ENCODE data around the gene PPP2R1B. TPM values are rescaled to one million over a fixed set of nuclear protein-coding genes. Genes with fewer than 3 reads are reported as not detected.

Gene PPP2R1B
- total RNA-seq, 1 donor from 2014 or later: 44.5 TPM

DNA sequence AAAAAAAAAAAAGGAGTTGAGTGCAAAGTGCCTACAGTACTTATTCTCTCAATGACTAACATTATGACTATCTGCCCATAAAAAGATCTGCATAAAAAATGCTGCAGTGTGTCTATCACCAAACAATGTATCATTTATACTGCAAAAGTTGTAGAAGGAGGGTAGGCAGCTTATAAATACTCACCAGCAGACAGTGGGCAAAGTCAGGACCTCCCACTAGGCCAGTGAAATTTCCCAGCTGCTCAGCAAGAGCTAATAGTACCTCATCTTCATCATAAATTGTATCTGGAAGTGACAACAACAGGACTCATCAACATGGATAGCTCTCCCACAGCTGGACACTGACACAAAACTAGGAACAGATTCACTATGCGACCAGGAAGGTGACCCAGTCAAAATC lies 1.6 kb downstream of the PPP2R1B start:
- TF ChIP-seq, protein P1, sequence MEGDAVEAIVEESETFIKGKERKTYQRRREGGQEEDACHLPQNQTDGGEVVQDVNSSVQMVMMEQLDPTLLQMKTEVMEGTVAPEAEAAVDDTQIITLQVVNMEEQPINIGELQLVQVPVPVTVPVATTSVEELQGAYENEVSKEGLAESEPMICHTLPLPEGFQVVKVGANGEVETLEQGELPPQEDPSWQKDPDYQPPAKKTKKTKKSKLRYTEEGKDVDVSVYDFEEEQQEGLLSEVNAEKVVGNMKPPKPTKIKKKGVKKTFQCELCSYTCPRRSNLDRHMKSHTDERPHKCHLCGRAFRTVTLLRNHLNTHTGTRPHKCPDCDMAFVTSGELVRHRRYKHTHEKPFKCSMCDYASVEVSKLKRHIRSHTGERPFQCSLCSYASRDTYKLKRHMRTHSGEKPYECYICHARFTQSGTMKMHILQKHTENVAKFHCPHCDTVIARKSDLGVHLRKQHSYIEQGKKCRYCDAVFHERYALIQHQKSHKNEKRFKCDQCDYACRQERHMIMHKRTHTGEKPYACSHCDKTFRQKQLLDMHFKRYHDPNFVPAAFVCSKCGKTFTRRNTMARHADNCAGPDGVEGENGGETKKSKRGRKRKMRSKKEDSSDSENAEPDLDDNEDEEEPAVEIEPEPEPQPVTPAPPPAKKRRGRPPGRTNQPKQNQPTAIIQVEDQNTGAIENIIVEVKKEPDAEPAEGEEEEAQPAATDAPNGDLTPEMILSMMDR (IDR thresholded peaks at IDR 0.05; ENCODE audit: insufficient read depth, low read depth, low read length): no peak
- TF ChIP-seq EZH2 (IDR thresholded peaks at IDR 0.05; ENCODE audit: insufficient read depth, low read length): no peak
- Histone ChIP-seq H3K4me3 (ENCODE audit: insufficient read depth, low read depth, low read length) (peak overlapping the region; percentile 92), H3K79me2 (ENCODE audit: insufficient read depth, low read length) (peaks cover 49% of the 10 kb centered on the region), H3K4me2 (ENCODE audit: low read length) (peak overlapping the region; percentile 91), H3K27ac (ENCODE audit: low read depth, low read length) (no peak overlapping the region), H2AFZ (ENCODE audit: low read depth, low read length) (no peak overlapping the region), H3K4me1 (ENCODE audit: insufficient read depth, low read length) (peaks cover 10% of the 10 kb centered on the region), H3K27me3 (ENCODE audit: insufficient read depth, low read length) (no peaks in the 10 kb centered on the region), H4K20me1 (ENCODE audit: insufficient read depth, low read length) (peaks cover 25% of the 10 kb centered on the region), H3K9me3 (ENCODE audit: insufficient read depth, low read depth, low read length) (no peaks in the 10 kb centered on the region), H3K9ac (ENCODE audit: low read length) (peak overlapping the region; percentile 91), H3K36me3 (ENCODE audit: insufficient read depth, low read length) (peaks cover 26% of the 10 kb centered on the region)
- DNase-seq (ENCODE audit: low read depth) (no peak), FAIRE-seq (no peak)
- H3K27me3 Mint-ChIP-seq (ENCODE audit: low read depth, unreplicated experiment): no peaks in the 10 kb centered on the region
- H3K4me1 Mint-ChIP-seq (ENCODE audit: low read depth, unreplicated experiment): peaks cover 24% of the 10 kb centered on the region
- H3K9me3 Mint-ChIP-seq (ENCODE audit: unreplicated experiment): no peaks in the 10 kb centered on the region
- H3K36me3 Mint-ChIP-seq (ENCODE audit: low read depth, unreplicated experiment): peaks cover 2% of the 10 kb centered on the region
- H3K27ac Mint-ChIP-seq (ENCODE audit: unreplicated experiment): no peak overlapping the region
- H3K4me3 Mint-ChIP-seq (ENCODE audit: unreplicated experiment): peak overlapping the region; percentile 94

DNA sequence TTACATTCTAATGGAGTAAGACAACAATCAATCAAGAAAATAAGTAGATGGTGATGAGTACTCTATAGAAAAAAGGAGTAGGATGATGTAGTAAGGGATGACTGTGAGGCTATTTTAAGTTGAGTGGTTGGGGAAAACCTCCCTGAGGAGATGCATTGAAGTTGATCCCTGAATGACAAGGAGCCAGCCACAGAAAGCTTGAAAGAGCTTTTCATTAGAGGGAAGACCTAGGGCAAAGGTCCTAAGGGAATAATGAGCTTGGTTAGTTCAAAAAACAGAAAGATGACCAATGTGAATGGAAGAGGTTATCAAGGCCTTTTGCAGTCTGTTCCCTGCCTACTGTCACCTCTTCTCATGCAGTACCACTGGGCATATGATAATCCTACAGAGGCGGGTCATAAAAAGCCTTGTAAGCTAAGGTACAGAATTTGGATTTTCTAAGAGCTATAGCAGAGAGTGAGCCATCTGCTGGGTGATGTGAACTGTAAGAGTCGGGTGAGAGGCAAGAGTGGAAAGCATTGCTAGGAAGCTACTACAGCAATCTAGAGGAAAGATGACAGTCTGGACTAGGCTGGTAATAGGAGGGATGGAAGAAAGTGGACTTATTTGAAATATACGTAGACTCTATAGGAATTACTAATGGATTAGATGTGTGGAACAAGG lies 3.1 kb downstream of the PPP2R1B start:
- Histone ChIP-seq H3K4me3 (ENCODE audit: insufficient read depth, low read depth, low read length) (no peak overlapping the region), H3K27me3 (ENCODE audit: insufficient read depth, low read length) (no peaks in the 10 kb centered on the region), H3K9me3 (ENCODE audit: insufficient read depth, low read depth, low read length) (no peaks in the 10 kb centered on the region), H2AFZ (ENCODE audit: low read depth, low read length) (no peak overlapping the region), H3K4me2 (ENCODE audit: low read length) (no peak overlapping the region), H3K36me3 (ENCODE audit: insufficient read depth, low read length) (peaks cover 38% of the 10 kb centered on the region), H3K27ac (ENCODE audit: low read depth, low read length) (no peak overlapping the region), H3K9ac (ENCODE audit: low read length) (no peak overlapping the region), H3K79me2 (ENCODE audit: insufficient read depth, low read length) (peaks cover 49% of the 10 kb centered on the region), H4K20me1 (ENCODE audit: insufficient read depth, low read length) (peaks cover 25% of the 10 kb centered on the region), H3K4me1 (ENCODE audit: insufficient read depth, low read length) (peaks cover 10% of the 10 kb centered on the region)
- Mint-ChIP-seq H3K36me3 (ENCODE audit: low read depth, unreplicated experiment) (peaks cover 5% of the 10 kb centered on the region), H3K27me3 (ENCODE audit: low read depth, unreplicated experiment) (no peaks in the 10 kb centered on the region), H3K4me1 (ENCODE audit: low read depth, unreplicated experiment) (peaks cover 29% of the 10 kb centered on the region), H3K27ac (ENCODE audit: unreplicated experiment) (no peak overlapping the region), H3K4me3 (ENCODE audit: unreplicated experiment) (no peak overlapping the region), H3K9me3 (ENCODE audit: unreplicated experiment) (no peaks in the 10 kb centered on the region)
- DNase-seq (ENCODE audit: low read depth) (no peak), FAIRE-seq (no peak)
- TF ChIP-seq, protein P1 (IDR thresholded peaks at IDR 0.05; ENCODE audit: insufficient read depth, low read depth, low read length): no peak
- TF ChIP-seq EZH2 (IDR thresholded peaks at IDR 0.05; ENCODE audit: insufficient read depth, low read length): no peak

DNA sequence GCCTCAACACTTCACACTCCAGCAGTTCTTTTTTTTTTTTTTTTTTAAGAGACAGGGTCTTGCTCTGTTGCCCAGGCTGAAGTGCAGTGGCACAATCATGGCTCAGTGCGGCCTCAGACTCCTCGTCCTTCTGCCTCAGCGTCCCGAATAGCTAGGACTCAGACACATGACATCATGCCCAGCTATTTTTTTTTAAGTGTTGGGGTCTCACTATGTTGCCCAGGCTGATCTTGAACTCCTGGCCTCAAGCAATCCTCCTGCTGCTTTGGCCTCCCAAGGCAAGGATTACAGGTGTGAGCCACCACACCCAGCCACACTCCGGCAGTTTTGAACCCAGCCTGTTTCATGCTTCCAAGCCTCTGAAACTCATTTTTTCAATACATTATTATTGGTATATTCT lies 3.7 kb downstream of the PPP2R1B start:
- H3K27ac ChIP-seq (ENCODE audit: low read depth, low read length): no peak overlapping the region
- peaks cover 10% of the 10 kb centered on the region for H3K4me1 ChIP-seq (ENCODE audit: insufficient read depth, low read length)
- no peak overlapping the region for H2AFZ ChIP-seq (ENCODE audit: low read depth, low read length)
- no peaks in the 10 kb centered on the region for H3K27me3 Mint-ChIP-seq (ENCODE audit: low read depth, unreplicated experiment)
- H3K9me3 ChIP-seq (ENCODE audit: insufficient read depth, low read depth, low read length): no peaks in the 10 kb centered on the region
- H3K27ac Mint-ChIP-seq (ENCODE audit: unreplicated experiment): no peak overlapping the region
- no peaks in the 10 kb centered on the region for H3K9me3 Mint-ChIP-seq (ENCODE audit: unreplicated experiment)
- H4K20me1 ChIP-seq (ENCODE audit: insufficient read depth, low read length): peaks cover 25% of the 10 kb centered on the region
- no peak overlapping the region for H3K4me3 Mint-ChIP-seq (ENCODE audit: unreplicated experiment)
- H3K36me3 ChIP-seq (ENCODE audit: insufficient read depth, low read length): peaks cover 43% of the 10 kb centered on the region
- peaks cover 5% of the 10 kb centered on the region for H3K36me3 Mint-ChIP-seq (ENCODE audit: low read depth, unreplicated experiment)
- peaks cover 49% of the 10 kb centered on the region for H3K79me2 ChIP-seq (ENCODE audit: insufficient read depth, low read length)
- no peak overlapping the region for H3K4me2 ChIP-seq (ENCODE audit: low read length)
- no peak for DNase-seq (ENCODE audit: low read depth)
- no peak for FAIRE-seq
- H3K27me3 ChIP-seq (ENCODE audit: insufficient read depth, low read length): no peaks in the 10 kb centered on the region
- no peak for TF ChIP-seq EZH2 (IDR thresholded peaks at IDR 0.05; ENCODE audit: insufficient read depth, low read length)
- TF ChIP-seq, protein P1 (IDR thresholded peaks at IDR 0.05; ENCODE audit: insufficient read depth, low read depth, low read length): no peak
- no peak overlapping the region for H3K9ac ChIP-seq (ENCODE audit: low read length)
- H3K4me3 ChIP-seq (ENCODE audit: insufficient read depth, low read depth, low read length): no peak overlapping the region
- H3K4me1 Mint-ChIP-seq (ENCODE audit: low read depth, unreplicated experiment): peaks cover 29% of the 10 kb centered on the region

Measured in astrocyte (in vitro differentiated cells and primary cell).